Testis (tissue), 3 donors: ENCODE results near the gene PCSK6. TPM values are rescaled to one million over a fixed set of nuclear protein-coding genes. Genes with fewer than 3 reads are reported as not detected.

ENCODE experiments used
- DNase-seq: peaks from one replicate; pipeline ENCODE4 v3.0.0-alpha.2; 2019
- H3K27ac ChIP-seq, 2 donors: fragments of 200-600 bp; sonication (generic); one replicate each; pipeline ENCODE4 v1.5.1; 2019
- H3K27me3 ChIP-seq: fragments of 200-600 bp; sonication (generic); one replicate; pipeline ENCODE4 v1.5.1; 2019
- H3K36me3 ChIP-seq: fragments of 200-600 bp; sonication (generic); one replicate; pipeline ENCODE4 v1.5.1; 2017; ENCODE audit warnings: low read depth; ENCODE audit errors: missing control alignments
- H3K4me1 ChIP-seq: fragments of 200-600 bp; sonication (generic); one replicate; pipeline ENCODE4 v1.5.1; 2019
- H3K4me3 ChIP-seq, 2 donors: fragments of 200-600 bp; sonication (generic); one replicate each; pipeline ENCODE4 v1.5.1; 2017 to 2019
- H3K9me3 ChIP-seq: fragments of 200-600 bp; sonication (generic); one replicate; pipeline ENCODE4 v1.5.1; 2017
- CTCF ChIP-seq, 3 experiments: fragments of 450-650 bp in 2 of 3; fragments of 200-600 bp in 1 of 3; sonication (generic) in 1 of 3; IDR thresholded peaks; one replicate each; pipeline ENCODE4 v1.5.1; 2016 to 2019; ENCODE audit warnings: antibody characterized with exemption in 3 of 3, mild to moderate bottlenecking in 2 of 3, moderate library complexity in 1 of 3
- POLR2A ChIP-seq: fragments of 450-650 bp; IDR thresholded peaks from one replicate; pipeline ENCODE4 v1.6.1; 2017; ENCODE audit warnings: antibody characterized with exemption, mild to moderate bottlenecking, moderate library complexity
- WGBS, 2 donors: methylation state at CpG; one replicate each; pipeline ENCODE4 v1.1.5; 2018; 5-methylcytosine and 5-hydroxymethylcytosine counted together
- intact Hi-C: fragments of 100-400 bp; cut with DNase I; formaldehyde crosslinking; loops from one replicate; pipeline ENCODE4 v1.15.1; 2023; ENCODE audit warnings: low total_unique reads
- polyA plus RNA-seq: library from polyadenylated mRNA; stranded (reverse); fragments of 350-450 nt; fragmentation: Illumina TruSeq; extraction: RNeasy Lipid Tissue Mini Kit (QIAGEN cat#74804); gene quantifications from one replicate; pipeline ENCODE4 v1.2.3, GENCODE V29; 2014; ENCODE audit warnings: low read depth, low replicate concordance; ENCODE audit not compliant: insufficient read depth
- total RNA-seq, 2 donors: library from RNA; depleted of rRNA; stranded (reverse); fragments of >200 nt; gene quantifications; one replicate each; pipeline ENCODE4 v1.2.3, GENCODE V29; 2016

The PCSK6 gene
- total and polyA plus RNA-seq, 3 donors from 2014 or later = 43.9 to 156 (median 95.4) TPM

- Histone ChIP-seq H3K4me1 (peaks cover 5% of the 10 kb centered on the region), H3K36me3 (no peaks in the 10 kb centered on the region), H3K4me3 (no peak overlapping the region), H3K9me3 (no peaks in the 10 kb centered on the region), H3K27ac (no peak overlapping the region), H3K27me3 (no peaks in the 10 kb centered on the region)
- no peak for DNase-seq
- 62 to 83% methylated on average over 12 to 20 of the region's 20 CpGs for WGBS, 2 donors
- TF ChIP-seq POLR2A (no peak), CTCF (IDR thresholded peaks at IDR 0.05) (no peak)
- intact Hi-C loops = no loop called here
Observed at GRCh38 chr15:101536875-101537405, 47.4 kb upstream of the PCSK6 start.

- intact Hi-C loops = no loop called here
- Histone ChIP-seq H3K9me3 (no peaks in the 10 kb centered on the region), H3K27me3 (no peaks in the 10 kb centered on the region), H3K27ac (no peak overlapping the region), H3K4me1 (peaks cover 5% of the 10 kb centered on the region), H3K36me3 (no peaks in the 10 kb centered on the region), H3K4me3 (no peak overlapping the region)
- TF ChIP-seq POLR2A (no peak), CTCF (IDR thresholded peaks at IDR 0.05) (no peak)
- WGBS, 2 donors = 78 to 88% methylated on average over 22 to 24 of the region's 24 CpGs
- DNase-seq = no peak
Observed at GRCh38 chr15:101536166-101536874, 46.8 kb upstream of the PCSK6 start.

- TF ChIP-seq CTCF (IDR thresholded peaks at IDR 0.05) (no peak), POLR2A (no peak)
- Histone ChIP-seq H3K27ac (no peak overlapping the region), H3K9me3 (no peaks in the 10 kb centered on the region), H3K4me3 (no peak overlapping the region), H3K36me3 (no peaks in the 10 kb centered on the region), H3K27me3 (no peaks in the 10 kb centered on the region), H3K4me1 (peaks cover 5% of the 10 kb centered on the region)
- WGBS, 2 donors = 85% methylated on average over 29 of the region's 29 CpGs
- intact Hi-C loops = no loop called here
- no peak for DNase-seq
Observed at GRCh38 chr15:101535170-101535902, 45.8 kb upstream of the PCSK6 start.

DNA sequence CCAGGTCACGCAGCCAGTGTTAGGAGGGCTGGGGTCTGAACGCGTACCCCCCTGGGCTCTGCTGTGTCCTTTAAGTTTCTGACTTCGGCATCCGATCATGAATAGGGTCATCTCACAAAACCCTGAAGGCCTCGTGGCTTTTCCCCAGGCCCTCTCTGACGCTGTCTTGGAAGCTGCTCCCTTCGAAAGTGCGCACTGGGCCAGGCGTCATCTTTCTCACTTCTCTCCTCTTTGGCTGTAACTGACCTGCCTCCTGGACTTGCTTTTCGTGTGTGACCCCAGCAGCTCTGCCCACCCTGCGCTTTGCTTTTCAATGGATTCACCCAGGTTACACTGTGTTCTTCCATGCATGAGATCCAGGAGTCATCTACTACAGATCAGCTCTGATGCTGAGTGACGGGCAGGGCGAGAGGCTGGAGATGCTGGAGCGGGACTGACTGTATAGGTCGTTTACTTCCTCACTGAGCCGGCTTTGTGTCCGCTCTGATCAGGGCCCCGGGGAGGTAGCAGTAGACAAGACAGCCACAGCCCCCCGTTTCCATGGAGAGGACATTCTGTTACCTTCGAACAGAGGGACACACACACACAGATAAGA lies 45.0 kb upstream of the PCSK6 start:
- Histone ChIP-seq H3K4me1 (peaks cover 5% of the 10 kb centered on the region), H3K27me3 (no peaks in the 10 kb centered on the region), H3K9me3 (no peaks in the 10 kb centered on the region), H3K27ac (no peak overlapping the region), H3K36me3 (no peaks in the 10 kb centered on the region), H3K4me3 (no peak overlapping the region)
- 82 to 85% methylated on average over 21 of the region's 21 CpGs for WGBS, 2 donors
- DNase-seq = no peak
- no peak for TF ChIP-seq POLR2A
- TF ChIP-seq CTCF (IDR thresholded peaks at IDR 0.05) = no peak
- intact Hi-C loops = no loop called here
